SK-N-SH (cell line): ENCODE measurements around the gene TNRC6A. TPM values are rescaled to one million over a fixed set of nuclear protein-coding genes. Genes with fewer than 3 reads are reported as not detected.

Source experiments
- CTCF ChIA-PET: fragments of 300-600, 350-600 bp; formaldehyde crosslinking; extraction: SDS; loops from one replicate; lab custom pipeline; 2021; lab: Yijun Ruan, JAX
- POLR2A ChIA-PET: fragments of 350-600 bp; sonication (Branson Sonifier 250); formaldehyde crosslinking; extraction: SDS; loops from one replicate; lab custom pipeline; 2020; ENCODE audit warnings: antibody characterized with exemption, inconsistent platforms; lab: Yijun Ruan, JAX
- DNase-seq: peaks from one replicate; pipeline ENCODE4 v3.0.0; 2012
- H2AFZ ChIP-seq: fragments of 200-600 bp; sonication (generic); 2 replicates; pipeline ENCODE4 v1.8.1; 2016; ENCODE audit warnings: antibody characterized with exemption, mild to moderate bottlenecking, low read depth
- H3F3A ChIP-seq: fragments of 200-600 bp; sonication (generic); replicated peaks from 2 replicates; pipeline ENCODE3; 2016; ENCODE audit warnings: antibody characterized with exemption, mild to moderate bottlenecking; ENCODE audit not compliant: insufficient read depth
- H3K27ac ChIP-seq, 2 experiments: fragments of 200-500 bp in 1 of 2; fragments of 200-600 bp in 1 of 2; sonication (Bioruptor generic) in 1 of 2; sonication (generic), shearing (Covaris generic) in 1 of 2; 2 replicates each; pipeline versions ENCODE4 v1.5.1 to v1.6.1; 2014 to 2016; ENCODE audit warnings: low read depth in 2 of 2, inconsistent platforms in 1 of 2, low read length in 1 of 2, mild to moderate bottlenecking in 1 of 2, mixed read lengths in 1 of 2
- H3K27me3 ChIP-seq: fragments of 200-600 bp; sonication (generic), shearing (Covaris generic); 2 replicates; pipeline ENCODE4 v1.6.1; 2016; ENCODE audit warnings: mixed run types; ENCODE audit not compliant: insufficient read depth
- H3K36me3 ChIP-seq, 2 experiments: fragments of 200-500 bp in 1 of 2; fragments of 200-600 bp in 1 of 2; sonication (Bioruptor generic) in 1 of 2; sonication (generic) in 1 of 2; replicated peaks in 1 of 2; 2 replicates each; pipeline versions ENCODE3 to v1.5.1; 2014 to 2016; ENCODE audit warnings: low read length in 1 of 2, mild to moderate bottlenecking in 1 of 2; ENCODE audit not compliant: insufficient read depth in 2 of 2, control insufficient read depth in 1 of 2
- H3K4me1 ChIP-seq, 2 experiments: fragments of 200-500 bp in 1 of 2; fragments of 200-600 bp in 1 of 2; sonication (Bioruptor generic) in 1 of 2; sonication (generic), shearing (Covaris generic) in 1 of 2; 2 replicates each; pipeline versions ENCODE4 v1.5.1 to v1.6.1; 2014 to 2016; ENCODE audit warnings: low read depth in 1 of 2, low read length in 1 of 2, mixed run types in 1 of 2; ENCODE audit not compliant: insufficient read depth in 2 of 2, control insufficient read depth in 1 of 2
- H3K4me2 ChIP-seq: fragments of 200-600 bp; sonication (generic), shearing (Covaris generic); 2 replicates; pipeline ENCODE4 v1.6.1; 2017; ENCODE audit warnings: mixed run types
- H3K4me3 ChIP-seq, 2 experiments: fragments of 200-500 bp in 1 of 2; fragments of 200-600 bp in 1 of 2; sonication (Bioruptor generic) in 1 of 2; sonication (generic), shearing (Covaris generic) in 1 of 2; 2 replicates each; pipeline versions ENCODE4 v1.5.1 to v1.8.1; 2014 to 2016; ENCODE audit warnings: low read depth in 2 of 2, inconsistent platforms in 1 of 2, low read length in 1 of 2, mild to moderate bottlenecking in 1 of 2, mixed read lengths in 1 of 2, moderate library complexity in 1 of 2
- H3K79me2 ChIP-seq: fragments of 200-600 bp; sonication (generic); 2 replicates; pipeline ENCODE4 v1.8.1; 2017; ENCODE audit warnings: mild to moderate bottlenecking; ENCODE audit not compliant: insufficient read depth
- H3K9ac ChIP-seq: fragments of 200-600 bp; sonication (generic); 2 replicates; pipeline ENCODE4 v1.6.1; 2017; ENCODE audit warnings: mixed run types
- H3K9me2 ChIP-seq: fragments of 200-600 bp; sonication (generic); 2 replicates; pipeline ENCODE4 v1.6.1; 2017; ENCODE audit warnings: mixed run types
- H3K9me3 ChIP-seq: fragments of 200-600 bp; sonication (generic); 2 replicates; pipeline ENCODE4 v1.6.1; 2017; ENCODE audit warnings: mixed run types, mild to moderate bottlenecking, moderate library complexity
- H4K20me1 ChIP-seq: fragments of 200-600 bp; sonication (generic); 2 replicates; pipeline ENCODE4 v1.6.1; 2017; ENCODE audit warnings: mild to moderate bottlenecking, mixed run types; ENCODE audit not compliant: insufficient read depth
- ELF1 ChIP-seq: IDR thresholded peaks from 2 replicates; pipeline ENCODE4 v1.4.0; 2012
- FOXJ3 ChIP-seq: sonication (generic); formaldehyde crosslinking; IDR thresholded peaks from 2 replicates; pipeline ENCODE4 v1.5.1; 2020; ENCODE audit warnings: mild to moderate bottlenecking, missing genetic modification reagents
- FOXM1 ChIP-seq: IDR thresholded peaks from 2 replicates; pipeline ENCODE4 v1.4.0; 2012; ENCODE audit warnings: low read depth, mild to moderate bottlenecking
- JUND ChIP-seq: IDR thresholded peaks from 2 replicates; pipeline ENCODE4 v1.4.0; 2012
- MAX ChIP-seq: IDR thresholded peaks from 2 replicates; pipeline ENCODE4 v1.4.0; 2012; ENCODE audit warnings: low read depth
- MXI1 ChIP-seq: IDR thresholded peaks from 2 replicates; pipeline ENCODE4 v1.6.1; 2012; ENCODE audit warnings: mild to moderate bottlenecking, low read depth, low read length, improper control_type of control experiment
- NFIC ChIP-seq: IDR thresholded peaks from 2 replicates; pipeline ENCODE4 v1.4.0; 2012; ENCODE audit warnings: borderline replicate concordance
- NRF1 ChIP-seq: IDR thresholded peaks from 2 replicates; pipeline ENCODE4 v1.6.1; 2012; ENCODE audit warnings: low read depth, mild to moderate bottlenecking, low read length
- POLR2AphosphoS5 ChIP-seq: IDR thresholded peaks from 2 replicates; pipeline ENCODE4 v1.6.1; 2012; ENCODE audit warnings: low read depth, low read length
- RAD21 ChIP-seq: IDR thresholded peaks from 2 replicates; pipeline ENCODE4 v1.6.1; 2012; ENCODE audit warnings: mild to moderate bottlenecking, low read length
- RCOR1 ChIP-seq: fragments of 150-350 bp; IDR thresholded peaks from 2 replicates; pipeline ENCODE4 v1.6.1; 2017; ENCODE audit warnings: antibody characterized with exemption, low read length
- REST ChIP-seq: IDR thresholded peaks from 2 replicates; pipeline ENCODE4 v1.6.1; 2012; ENCODE audit warnings: mild to moderate bottlenecking, low read depth, low read length, moderate library complexity
- SIN3A ChIP-seq: IDR thresholded peaks from 2 replicates; pipeline ENCODE4 v1.6.1; 2012; ENCODE audit warnings: low read depth, mild to moderate bottlenecking, low read length, moderate library complexity, borderline replicate concordance
- TAF1 ChIP-seq: IDR thresholded peaks from 2 replicates; pipeline ENCODE4 v1.6.1; 2012; ENCODE audit warnings: low read depth, mild to moderate bottlenecking, low read length, moderate library complexity, borderline replicate concordance
- USF1 ChIP-seq: IDR thresholded peaks from 2 replicates; pipeline ENCODE4 v1.4.0; 2012; ENCODE audit warnings: low read depth, borderline replicate concordance
- USF2 ChIP-seq: fragments of 150-350 bp; IDR thresholded peaks from 2 replicates; pipeline ENCODE4 v1.6.1; 2017; ENCODE audit warnings: antibody characterized with exemption, low read length, low read depth, borderline replicate concordance
- YY1 ChIP-seq: IDR thresholded peaks from 2 replicates; pipeline ENCODE4 v1.4.0; 2012; ENCODE audit warnings: low read depth, mild to moderate bottlenecking
- WGBS: methylation state at CpG from one replicate; pipeline ENCODE4 v1.1.6; 2017; ENCODE audit warnings: low lambda C conversion rate; 5-methylcytosine and 5-hydroxymethylcytosine counted together
- polyA plus RNA-seq, 3 experiments: library from polyadenylated mRNA; depleted of rRNA; stranded (reverse); fragments of >200 nt; gene quantifications; 2 replicates each; pipeline ENCODE4 v1.2.3, GENCODE V29; 2012

Gene TNRC6A
- polyA plus RNA-seq, 1 of the 3 experiments (the other 2 are of a cell fraction), result 32.5 TPM

GRCh38 chr16:24758373-24758772, 28.9 kb downstream of the TNRC6A start:
- ChIA-PET POLR2A (no interaction called here), CTCF (interaction anchor here (1.3 to 1.6 kb wide), 3 partner anchors 12 to 349 kb away, joined by 3 read pairs; no protein-coding TSS in a partner anchor)
- no peak overlapping the region for H2AFZ ChIP-seq
- TF ChIP-seq USF1 (no peak), REST (no peak), FOXJ3 (CRISPR knock-in tag) (no peak), MAX (no peak), FOXM1 (no peak), NFIC (no peak), NRF1 (no peak), JUND (no peak), MXI1 (no peak), POLR2AphosphoS5 (no peak), RAD21 (no peak), ELF1 (no peak), SIN3A (no peak), TAF1 (no peak), YY1 (no peak), USF2 (no peak), RCOR1 (no peak)
- no peaks in the 10 kb centered on the region for H3K9me3 ChIP-seq
- H4K20me1 ChIP-seq, result peaks cover 67% of the 10 kb centered on the region
- no peaks in the 10 kb centered on the region for H3K9me2 ChIP-seq
- H3K79me2 ChIP-seq, result peaks cover 98% of the 10 kb centered on the region
- no peak overlapping the region for H3K27ac ChIP-seq
- H3F3A ChIP-seq, result no peaks in the 10 kb centered on the region
- peaks cover 0 to 9% of the 10 kb centered on the region in 2 experiments; a peak in 2 of 4 replicates for H3K4me1 ChIP-seq
- WGBS, result 97% methylated on average over 2 of the region's 2 CpGs
- H3K4me2 ChIP-seq, result no peak overlapping the region
- H3K36me3 ChIP-seq, result peaks cover 41 to 44% of the 10 kb centered on the region in 2 experiments
- H3K4me3 ChIP-seq, result no peak overlapping the region
- H3K27me3 ChIP-seq, result no peaks in the 10 kb centered on the region
- no peak overlapping the region for H3K9ac ChIP-seq
- no peak for DNase-seq
